OCI-LY7 (cell line): Measurements from ENCODE around the gene PGK1.

Experiments used
- EZH2phosphoT487 ChIP-seq: fragments of 200-600 bp; sonication (generic); IDR thresholded peaks from 2 replicates; pipeline ENCODE4 v1.6.1; 2018; ENCODE audit warnings: low read depth, borderline replicate concordance, mild to moderate bottlenecking, mixed run types, antibody characterized with exemption, low read length, moderate library complexity, mixed read lengths
- TF ChIP-seq, protein P1 (sequence below): fragments of 200-600 bp; sonication (generic); conservative IDR thresholded peaks from 2 replicates; pipeline ENCODE4 v1.5.1; 2014; ENCODE audit warnings: mild to moderate bottlenecking, antibody characterized with exemption, low read length, moderate library complexity, mixed read lengths

DNA sequence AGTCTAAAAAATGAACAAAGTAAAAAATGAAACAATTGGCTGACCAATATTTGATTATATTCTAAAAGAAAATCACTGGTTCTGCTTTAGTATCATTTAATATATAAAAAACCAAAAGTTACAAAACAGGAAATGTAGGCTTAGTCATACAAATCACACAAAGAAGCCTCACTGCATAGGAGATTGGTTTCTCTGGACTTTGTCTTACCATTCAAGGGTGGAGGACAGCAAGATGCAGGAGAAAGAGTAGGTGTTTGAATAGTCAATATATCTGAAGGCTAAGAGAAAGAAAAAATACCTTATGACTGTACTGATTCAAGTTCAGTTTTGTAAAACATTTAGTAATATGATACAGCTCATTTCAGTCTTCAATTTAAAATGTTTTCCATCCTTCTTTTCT, 64.0 kb downstream of the PGK1 start:
- TF ChIP-seq, protein P1, sequence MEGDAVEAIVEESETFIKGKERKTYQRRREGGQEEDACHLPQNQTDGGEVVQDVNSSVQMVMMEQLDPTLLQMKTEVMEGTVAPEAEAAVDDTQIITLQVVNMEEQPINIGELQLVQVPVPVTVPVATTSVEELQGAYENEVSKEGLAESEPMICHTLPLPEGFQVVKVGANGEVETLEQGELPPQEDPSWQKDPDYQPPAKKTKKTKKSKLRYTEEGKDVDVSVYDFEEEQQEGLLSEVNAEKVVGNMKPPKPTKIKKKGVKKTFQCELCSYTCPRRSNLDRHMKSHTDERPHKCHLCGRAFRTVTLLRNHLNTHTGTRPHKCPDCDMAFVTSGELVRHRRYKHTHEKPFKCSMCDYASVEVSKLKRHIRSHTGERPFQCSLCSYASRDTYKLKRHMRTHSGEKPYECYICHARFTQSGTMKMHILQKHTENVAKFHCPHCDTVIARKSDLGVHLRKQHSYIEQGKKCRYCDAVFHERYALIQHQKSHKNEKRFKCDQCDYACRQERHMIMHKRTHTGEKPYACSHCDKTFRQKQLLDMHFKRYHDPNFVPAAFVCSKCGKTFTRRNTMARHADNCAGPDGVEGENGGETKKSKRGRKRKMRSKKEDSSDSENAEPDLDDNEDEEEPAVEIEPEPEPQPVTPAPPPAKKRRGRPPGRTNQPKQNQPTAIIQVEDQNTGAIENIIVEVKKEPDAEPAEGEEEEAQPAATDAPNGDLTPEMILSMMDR, result no peak
- TF ChIP-seq EZH2phosphoT487, result no peak
